ENCODE measurements around the gene PGM5. TPM values are rescaled to one million over a fixed set of nuclear protein-coding genes. Genes with fewer than 3 reads are reported as not detected.

Gene PGM5
- polyA plus RNA-seq, 12 donors: 25.4 to 52.1 (median 47.9) TPM; not detected in 1

DNA sequence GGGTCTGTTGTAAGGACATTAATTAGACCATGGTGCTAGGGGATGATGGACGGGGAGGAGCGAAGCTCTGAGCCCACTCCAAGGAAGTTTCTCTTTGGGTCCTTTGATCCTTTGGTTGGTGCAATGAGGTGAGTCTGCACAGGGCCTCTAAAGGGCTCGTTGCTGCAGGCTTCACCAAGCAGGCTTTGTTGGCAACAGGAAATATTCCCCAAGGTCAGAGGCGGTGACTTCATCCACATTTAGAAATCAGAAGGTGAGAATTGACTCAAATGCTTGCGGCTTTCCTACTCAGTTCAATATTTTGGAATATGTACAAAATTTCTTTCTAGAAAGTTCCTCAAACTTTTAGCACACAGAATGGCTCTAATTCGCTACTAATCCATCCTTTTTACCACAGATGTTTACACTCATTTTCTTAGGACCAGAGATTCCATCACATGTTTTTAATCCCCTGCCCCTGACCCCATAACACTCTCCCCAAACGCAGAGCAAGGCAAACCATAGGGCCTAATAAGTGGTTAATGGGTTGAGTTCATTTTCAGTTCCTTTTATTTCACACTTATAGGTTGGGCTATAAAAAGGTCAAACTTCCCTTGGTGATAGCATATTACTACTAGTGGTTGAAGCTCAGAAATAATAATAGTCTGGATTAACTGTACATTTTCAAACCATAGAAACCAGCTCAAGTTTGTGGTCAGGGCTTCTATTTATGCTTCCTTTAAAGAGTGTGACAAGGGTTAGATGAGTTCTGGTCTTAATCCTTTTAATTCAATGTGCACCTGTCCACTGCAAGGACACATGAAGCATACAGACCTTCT, 221.6 kb downstream of the PGM5 start:
- DNase-seq: no peak

Other genes starting within 250 kb of the PGM5 start
- gene ZNG1C, start 114.6 kb upstream of the PGM5 start, polyA plus RNA-seq (ENCODE audit: insufficient read length in 12 of 12): 10 to 100 TPM in 6 of 12 donors, 1 to 10 TPM in 5, not detected in 1; 2.5 to 53.6 (median 11.7) TPM
- under 1 TPM in 3 of 12 donors, not detected in 9; 0.08 to 0.58 (median 0.37) TPM for gene FOXD4L3, start 53.7 kb upstream of the PGM5 start, polyA plus RNA-seq (ENCODE audit: insufficient read length in 12 of 12)
- 1 to 10 TPM in 8 of 12 donors, under 1 TPM in 2, not detected in 2; 0.92 to 2.2 (median 1.5) TPM for gene TMEM252, start 184.3 kb downstream of the PGM5 start, polyA plus RNA-seq (ENCODE audit: insufficient read length in 12 of 12)

Measured in muscle of arm (tissue), 12 donors.